ENCODE measurements around the gene LIX1L. TPM values are rescaled to one million over a fixed set of nuclear protein-coding genes. Genes with fewer than 3 reads are reported as not detected.

The LIX1L gene
- total and polyA plus RNA-seq, 2 of the 13 experiments (the other 11 are each of a cell fraction or from before 2014, with no cell fraction given): 8.1 to 24.9 TPM

- TF ChIP-seq, protein P1, sequence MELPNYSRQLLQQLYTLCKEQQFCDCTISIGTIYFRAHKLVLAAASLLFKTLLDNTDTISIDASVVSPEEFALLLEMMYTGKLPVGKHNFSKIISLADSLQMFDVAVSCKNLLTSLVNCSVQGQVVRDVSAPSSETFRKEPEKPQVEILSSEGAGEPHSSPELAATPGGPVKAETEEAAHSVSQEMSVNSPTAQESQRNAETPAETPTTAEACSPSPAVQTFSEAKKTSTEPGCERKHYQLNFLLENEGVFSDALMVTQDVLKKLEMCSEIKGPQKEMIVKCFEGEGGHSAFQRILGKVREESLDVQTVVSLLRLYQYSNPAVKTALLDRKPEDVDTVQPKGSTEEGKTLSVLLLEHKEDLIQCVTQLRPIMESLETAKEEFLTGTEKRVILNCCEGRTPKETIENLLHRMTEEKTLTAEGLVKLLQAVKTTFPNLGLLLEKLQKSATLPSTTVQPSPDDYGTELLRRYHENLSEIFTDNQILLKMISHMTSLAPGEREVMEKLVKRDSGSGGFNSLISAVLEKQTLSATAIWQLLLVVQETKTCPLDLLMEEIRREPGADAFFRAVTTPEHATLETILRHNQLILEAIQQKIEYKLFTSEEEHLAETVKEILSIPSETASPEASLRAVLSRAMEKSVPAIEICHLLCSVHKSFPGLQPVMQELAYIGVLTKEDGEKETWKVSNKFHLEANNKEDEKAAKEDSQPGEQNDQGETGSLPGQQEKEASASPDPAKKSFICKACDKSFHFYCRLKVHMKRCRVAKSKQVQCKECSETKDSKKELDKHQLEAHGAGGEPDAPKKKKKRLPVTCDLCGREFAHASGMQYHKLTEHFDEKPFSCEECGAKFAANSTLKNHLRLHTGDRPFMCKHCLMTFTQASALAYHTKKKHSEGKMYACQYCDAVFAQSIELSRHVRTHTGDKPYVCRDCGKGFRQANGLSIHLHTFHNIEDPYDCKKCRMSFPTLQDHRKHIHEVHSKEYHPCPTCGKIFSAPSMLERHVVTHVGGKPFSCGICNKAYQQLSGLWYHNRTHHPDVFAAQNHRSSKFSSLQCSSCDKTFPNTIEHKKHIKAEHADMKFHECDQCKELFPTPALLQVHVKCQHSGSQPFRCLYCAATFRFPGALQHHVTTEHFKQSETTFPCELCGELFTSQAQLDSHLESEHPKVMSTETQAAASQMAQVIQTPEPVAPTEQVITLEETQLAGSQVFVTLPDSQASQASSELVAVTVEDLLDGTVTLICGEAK (IDR thresholded peaks at IDR 0.05): no peak
- TF ChIP-seq, protein P1 (CRISPR knock-in tag; IDR thresholded peaks at IDR 0.05): no peak
- no peak for TF ChIP-seq SMAD3 (CRISPR knock-in tag; IDR thresholded peaks at IDR 0.05)
- no peak for TF ChIP-seq ADNP (CRISPR knock-in tag; IDR thresholded peaks at IDR 0.05)
- peak; percentile 83 for TF ChIP-seq SAP130 (CRISPR knock-in tag; IDR thresholded peaks at IDR 0.05; ENCODE audit: low read depth)
- TF ChIP-seq ZNF567 (CRISPR knock-in tag; IDR thresholded peaks at IDR 0.05; ENCODE audit: borderline replicate concordance): no peak
- TF ChIP-seq TGIF2 (CRISPR knock-in tag; IDR thresholded peaks at IDR 0.05): peak; percentile 34
- no peak for TF ChIP-seq SUZ12 (IDR thresholded peaks at IDR 0.05; ENCODE audit: low read depth, low read length)
- no peak; the same call in 1 of the 2 replicates for TF ChIP-seq THAP11 (CRISPR knock-in tag; IDR thresholded peaks at IDR 0.05)
- TF ChIP-seq PHF8 (CRISPR knock-in tag; IDR thresholded peaks at IDR 0.05): peak; percentile 75
- TF ChIP-seq GATA4 (IDR thresholded peaks at IDR 0.05; ENCODE audit: borderline replicate concordance, low read depth): peak; percentile 15; the same call in 1 of the 2 replicates
- peak; percentile 39; the same call in 1 of the 2 replicates for TF ChIP-seq BORCS8-MEF2B (CRISPR knock-in tag; IDR thresholded peaks at IDR 0.05)
- TF ChIP-seq, protein P2, sequence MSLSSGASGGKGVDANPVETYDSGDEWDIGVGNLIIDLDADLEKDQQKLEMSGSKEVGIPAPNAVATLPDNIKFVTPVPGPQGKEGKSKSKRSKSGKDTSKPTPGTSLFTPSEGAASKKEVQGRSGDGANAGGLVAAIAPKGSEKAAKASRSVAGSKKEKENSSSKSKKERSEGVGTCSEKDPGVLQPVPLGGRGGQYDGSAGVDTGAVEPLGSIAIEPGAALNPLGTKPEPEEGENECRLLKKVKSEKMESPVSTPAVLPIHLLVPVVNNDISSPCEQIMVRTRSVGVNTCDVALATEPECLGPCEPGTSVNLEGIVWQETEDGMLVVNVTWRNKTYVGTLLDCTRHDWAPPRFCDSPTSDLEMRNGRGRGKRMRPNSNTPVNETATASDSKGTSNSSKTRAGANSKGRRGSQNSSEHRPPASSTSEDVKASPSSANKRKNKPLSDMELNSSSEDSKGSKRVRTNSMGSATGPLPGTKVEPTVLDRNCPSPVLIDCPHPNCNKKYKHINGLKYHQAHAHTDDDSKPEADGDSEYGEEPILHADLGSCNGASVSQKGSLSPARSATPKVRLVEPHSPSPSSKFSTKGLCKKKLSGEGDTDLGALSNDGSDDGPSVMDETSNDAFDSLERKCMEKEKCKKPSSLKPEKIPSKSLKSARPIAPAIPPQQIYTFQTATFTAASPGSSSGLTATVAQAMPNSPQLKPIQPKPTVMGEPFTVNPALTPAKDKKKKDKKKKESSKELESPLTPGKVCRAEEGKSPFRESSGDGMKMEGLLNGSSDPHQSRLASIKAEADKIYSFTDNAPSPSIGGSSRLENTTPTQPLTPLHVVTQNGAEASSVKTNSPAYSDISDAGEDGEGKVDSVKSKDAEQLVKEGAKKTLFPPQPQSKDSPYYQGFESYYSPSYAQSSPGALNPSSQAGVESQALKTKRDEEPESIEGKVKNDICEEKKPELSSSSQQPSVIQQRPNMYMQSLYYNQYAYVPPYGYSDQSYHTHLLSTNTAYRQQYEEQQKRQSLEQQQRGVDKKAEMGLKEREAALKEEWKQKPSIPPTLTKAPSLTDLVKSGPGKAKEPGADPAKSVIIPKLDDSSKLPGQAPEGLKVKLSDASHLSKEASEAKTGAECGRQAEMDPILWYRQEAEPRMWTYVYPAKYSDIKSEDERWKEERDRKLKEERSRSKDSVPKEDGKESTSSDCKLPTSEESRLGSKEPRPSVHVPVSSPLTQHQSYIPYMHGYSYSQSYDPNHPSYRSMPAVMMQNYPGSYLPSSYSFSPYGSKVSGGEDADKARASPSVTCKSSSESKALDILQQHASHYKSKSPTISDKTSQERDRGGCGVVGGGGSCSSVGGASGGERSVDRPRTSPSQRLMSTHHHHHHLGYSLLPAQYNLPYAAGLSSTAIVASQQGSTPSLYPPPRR (CRISPR knock-in tag; IDR thresholded peaks at IDR 0.05; ENCODE audit: borderline replicate concordance): no peak
- peak; percentile 74 for TF ChIP-seq ZFX (CRISPR knock-in tag; IDR thresholded peaks at IDR 0.05; ENCODE audit: low read depth)
- TF ChIP-seq POGZ (CRISPR knock-in tag; IDR thresholded peaks at IDR 0.05): peak; percentile 51; the same call in 1 of the 2 replicates
- no peak for TF ChIP-seq FOSL1 (CRISPR knock-in tag; IDR thresholded peaks at IDR 0.05; ENCODE audit: borderline replicate concordance)
Measured at GRCh38 chr1:145957443-145958319, at the start of gene LIX1L (continued).

Data from HepG2 (cell line).